ENCODE data around the gene GAS2. TPM values are rescaled to one million over a fixed set of nuclear protein-coding genes. Genes with fewer than 3 reads are reported as not detected.

The GAS2 gene
- total RNA-seq: 3.3 and 3.4 TPM in 2 replicates
- long read RNA-seq, transcript GAS2-211 (1 exons, 895 nt): major isoform, 5 of 7 reads
- long read RNA-seq, partial matches to known transcripts: 0 of 7 reads
- long read RNA-seq, other reads (novel, unspliced or antisense): 2 of 7 reads

GRCh38 chr11:22666325-22666687 is at the start of gene GAS2:
GAS2 (plus strand) TSS chr11:22666611; CDS start chr11:22674870, 8,259 bp downstream.
- Mint-ChIP-seq H3K27ac (ENCODE audit: unreplicated experiment) (no peak within 1 kb of the TSS), H3K27me3 (ENCODE audit: low read depth) (peaks cover 48% of the 10 kb centered on the region)
- no peak for DNase-seq (ENCODE audit: low read depth, low spot score)

GRCh38 chr11:22617868-22618267 is 48.5 kb upstream of the GAS2 start:
- H3K4me1 Mint-ChIP-seq: no peaks in the 10 kb centered on the region
- no peaks in the 10 kb centered on the region for H3K27me3 Mint-ChIP-seq (ENCODE audit: low read depth)
- DNase-seq (ENCODE audit: low read depth, low spot score): no peak
- H3K4me3 Mint-ChIP-seq: no peak overlapping the region
- TF ChIP-seq CTCF (conservative IDR thresholded peaks at IDR 0.05): no peak
- no peak overlapping the region for H3K27ac Mint-ChIP-seq (ENCODE audit: unreplicated experiment)
- H3K9me3 Mint-ChIP-seq: peaks cover 6% of the 10 kb centered on the region
- peaks cover 11% of the 10 kb centered on the region for H3K36me3 Mint-ChIP-seq (ENCODE audit: low read depth)

More at GRCh38 chr11:22666325-22666687, at the start of gene GAS2:
- H3K4me3 Mint-ChIP-seq: peak within 1 kb of the TSS; percentile 82
- no peaks in the 10 kb centered on the region for H3K36me3 Mint-ChIP-seq (ENCODE audit: low read depth)
- H3K9me3 Mint-ChIP-seq: no peaks in the 10 kb centered on the region
- H3K4me1 Mint-ChIP-seq: peaks cover 15% of the 10 kb centered on the region
- no peak for TF ChIP-seq CTCF (conservative IDR thresholded peaks at IDR 0.05)

- peaks cover 17% of the 10 kb centered on the region for H3K4me1 Mint-ChIP-seq
Measured at GRCh38 chr11:22624742-22625447, 41.5 kb upstream of the GAS2 start.

GRCh38 chr11:22625448-22626287 is 40.7 kb upstream of the GAS2 start, which contains the start of gene FANCF:
FANCF (minus strand) TSS chr11:22625823; CDS start chr11:22625810, 13 bp downstream.
- TF ChIP-seq CTCF (conservative IDR thresholded peaks at IDR 0.05): no peak
- DNase-seq (ENCODE audit: low read depth, low spot score): peak; percentile 87
- Mint-ChIP-seq H3K4me1 (peaks cover 17% of the 10 kb centered on the region), H3K4me3 (peak within 1 kb of the TSS; percentile 99), H3K27ac (ENCODE audit: unreplicated experiment) (peak within 1 kb of the TSS; percentile 99), H3K36me3 (ENCODE audit: low read depth) (peaks cover 3% of the 10 kb centered on the region), H3K9me3 (peaks cover 4% of the 10 kb centered on the region), H3K27me3 (ENCODE audit: low read depth) (peaks cover 2% of the 10 kb centered on the region)

More at GRCh38 chr11:22624742-22625447, 41.5 kb upstream of the GAS2 start:
- H3K27me3 Mint-ChIP-seq (ENCODE audit: low read depth): no peaks in the 10 kb centered on the region
- peaks cover 7% of the 10 kb centered on the region for H3K36me3 Mint-ChIP-seq (ENCODE audit: low read depth)
- H3K4me3 Mint-ChIP-seq: peak overlapping the region; percentile 99
- peak overlapping the region; percentile 99 for H3K27ac Mint-ChIP-seq (ENCODE audit: unreplicated experiment)
- TF ChIP-seq CTCF (conservative IDR thresholded peaks at IDR 0.05): peak; percentile 63
- DNase-seq (ENCODE audit: low read depth, low spot score): no peak
- H3K9me3 Mint-ChIP-seq: peaks cover 2% of the 10 kb centered on the region

- Mint-ChIP-seq H3K27ac (ENCODE audit: unreplicated experiment) (no peak overlapping the region), H3K4me1 (peaks cover 17% of the 10 kb centered on the region)
Measured at GRCh38 chr11:22626573-22627239, 39.7 kb upstream of the GAS2 start.

More at GRCh38 chr11:22626573-22627239, 39.7 kb upstream of the GAS2 start:
- no peak for TF ChIP-seq CTCF (conservative IDR thresholded peaks at IDR 0.05)
- peaks cover 7% of the 10 kb centered on the region for H3K9me3 Mint-ChIP-seq
- H3K27me3 Mint-ChIP-seq (ENCODE audit: low read depth): peaks cover 2% of the 10 kb centered on the region
- no peaks in the 10 kb centered on the region for H3K36me3 Mint-ChIP-seq (ENCODE audit: low read depth)
- no peak for DNase-seq (ENCODE audit: low read depth, low spot score)
- peak overlapping the region; percentile 99 for H3K4me3 Mint-ChIP-seq
